HG02840 (cell line): ENCODE measurements around the gene JRKL.
"Not testable (repeated sequence)": the region's sequence is repeated elsewhere in the genome, so short reads cannot be mapped to it uniquely, and the experiment has no call there.

Experiments
- ATAC-seq: cut with Tn5 transposase; IDR thresholded peaks from one replicate; pipeline ENCODE4 v1.9.1; 2021; ENCODE audit warnings: mild to moderate bottlenecking, moderate library complexity, moderate number of reproducible peaks; ENCODE audit not compliant: unreplicated experiment, low FRiP score

Gene JRKL

DNA sequence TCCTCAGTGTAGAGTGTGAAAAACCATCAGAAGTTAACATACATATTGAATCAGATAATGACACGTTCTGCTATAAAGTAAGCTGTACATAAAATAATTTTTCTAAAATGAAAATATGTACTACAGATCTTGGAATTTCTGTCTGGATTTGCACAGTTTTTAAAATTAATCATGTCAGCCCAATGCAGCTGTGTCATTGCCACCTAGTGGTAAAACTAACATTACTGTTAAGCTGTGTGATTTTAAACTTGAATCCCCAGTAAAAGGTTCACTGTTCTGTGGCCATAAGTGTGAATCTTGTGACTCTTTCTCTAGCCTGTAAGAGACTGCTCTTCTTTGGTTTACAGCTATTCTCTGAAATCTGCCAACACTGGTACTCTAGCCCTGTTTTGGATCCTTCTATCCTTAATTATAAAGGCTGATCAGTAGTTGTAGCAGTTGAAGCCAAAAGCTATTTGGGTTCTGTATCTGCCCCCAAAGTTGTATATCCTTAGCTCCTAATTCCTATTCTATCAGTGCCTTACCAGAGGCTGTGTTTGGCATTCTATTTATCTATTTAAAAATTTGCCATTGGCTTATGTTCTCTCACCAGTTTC lies 4.0 kb downstream of the JRKL start:
- no peak for ATAC-seq

DNA sequence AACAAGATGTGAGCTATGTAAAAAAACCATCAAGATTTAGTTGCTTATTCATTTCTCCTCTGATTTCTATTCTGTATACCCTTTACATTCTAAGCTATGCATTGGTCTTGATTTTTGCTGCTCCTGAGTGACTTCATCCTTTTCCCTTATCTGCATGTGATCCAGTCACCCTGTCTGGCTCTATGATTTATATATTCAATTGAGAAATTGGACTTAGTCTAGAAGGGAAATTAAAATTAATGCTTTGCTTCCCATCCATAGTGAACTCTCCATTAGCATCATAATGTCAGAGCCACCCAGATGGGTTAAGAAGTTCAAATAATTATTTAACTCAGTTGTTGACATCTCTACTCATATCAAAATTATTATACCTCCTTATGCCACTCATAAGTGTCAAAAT lies 5.0 kb downstream of the JRKL start:
- ATAC-seq = no peak

DNA sequence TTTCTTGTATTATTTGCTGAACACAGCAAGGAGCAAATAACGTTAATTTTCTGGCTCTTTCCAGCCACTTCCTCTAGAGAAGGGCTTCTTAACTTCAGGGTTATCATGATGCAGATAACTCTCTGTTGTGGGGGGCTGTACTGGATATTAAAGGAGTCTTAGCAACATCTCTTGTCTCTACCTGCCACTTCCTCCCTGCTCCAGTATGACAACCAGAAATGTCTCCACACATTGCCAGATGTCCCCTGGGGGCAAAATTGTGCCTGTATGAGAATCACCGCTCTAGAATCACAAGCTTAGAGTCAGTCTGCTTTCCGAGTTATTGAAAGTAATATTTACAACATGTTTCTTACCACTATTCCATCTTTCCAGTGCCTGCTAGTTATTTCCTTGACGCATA lies 6.8 kb downstream of the JRKL start:
- no peak for ATAC-seq

DNA sequence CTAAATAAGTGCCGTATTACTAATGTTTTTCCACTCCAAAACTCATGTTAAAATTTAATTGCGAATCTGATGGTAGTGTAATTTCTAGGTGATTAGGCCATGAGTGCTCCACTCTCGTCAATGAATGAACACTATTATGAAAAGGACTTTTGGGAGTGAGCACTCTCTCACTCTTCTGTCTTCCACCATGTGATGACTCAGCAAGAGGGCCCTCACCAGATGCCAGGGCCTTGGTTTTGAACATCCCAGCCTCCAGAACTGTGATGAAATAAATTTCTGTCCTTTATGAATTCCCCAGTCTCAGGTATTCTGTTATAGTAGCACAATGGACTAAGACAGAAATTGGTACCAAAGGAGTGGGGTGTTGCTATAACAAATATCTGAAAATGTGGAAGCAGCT lies 8.1 kb downstream of the JRKL start:
- no peak for ATAC-seq

DNA sequence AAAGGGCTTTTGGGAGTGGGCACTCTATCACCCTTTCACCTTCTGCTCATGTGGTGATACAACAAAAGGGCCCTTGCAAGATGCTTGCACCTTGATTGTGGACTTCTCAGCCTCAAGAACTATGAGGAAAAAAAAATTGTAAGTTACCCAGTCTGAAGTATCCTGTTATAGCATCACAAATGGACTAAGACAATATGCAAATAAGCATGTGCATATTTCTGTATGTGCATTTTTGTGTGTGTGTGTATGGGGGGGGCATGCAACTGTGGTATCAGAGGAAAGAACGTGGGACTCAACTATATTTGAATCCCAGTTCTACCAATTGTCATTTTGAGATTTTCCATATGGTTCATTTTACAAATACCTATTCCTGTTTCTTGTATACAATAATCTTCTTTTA lies 10.9 kb downstream of the JRKL start:
- no peak for ATAC-seq

DNA sequence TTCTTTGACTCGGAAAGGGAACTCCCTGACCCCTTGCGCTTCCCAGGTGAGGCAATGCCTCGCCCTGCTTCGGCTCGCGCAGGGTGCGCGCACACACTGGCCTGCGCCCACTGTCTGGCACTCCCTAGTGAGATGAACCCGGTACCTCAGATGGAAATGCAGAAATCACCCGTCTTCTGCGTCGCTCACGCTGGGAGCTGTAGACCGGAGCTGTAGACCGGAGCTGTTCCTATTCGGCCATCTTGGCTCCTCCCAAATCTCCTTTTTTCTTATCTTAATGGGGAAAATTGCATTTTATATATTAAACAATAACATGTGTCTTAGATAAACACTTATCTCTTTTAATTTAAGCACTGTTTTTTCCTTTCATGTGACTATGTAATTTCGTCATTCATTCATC lies 21.6 kb downstream of the JRKL start:
- not testable (repeated sequence) for ATAC-seq

DNA sequence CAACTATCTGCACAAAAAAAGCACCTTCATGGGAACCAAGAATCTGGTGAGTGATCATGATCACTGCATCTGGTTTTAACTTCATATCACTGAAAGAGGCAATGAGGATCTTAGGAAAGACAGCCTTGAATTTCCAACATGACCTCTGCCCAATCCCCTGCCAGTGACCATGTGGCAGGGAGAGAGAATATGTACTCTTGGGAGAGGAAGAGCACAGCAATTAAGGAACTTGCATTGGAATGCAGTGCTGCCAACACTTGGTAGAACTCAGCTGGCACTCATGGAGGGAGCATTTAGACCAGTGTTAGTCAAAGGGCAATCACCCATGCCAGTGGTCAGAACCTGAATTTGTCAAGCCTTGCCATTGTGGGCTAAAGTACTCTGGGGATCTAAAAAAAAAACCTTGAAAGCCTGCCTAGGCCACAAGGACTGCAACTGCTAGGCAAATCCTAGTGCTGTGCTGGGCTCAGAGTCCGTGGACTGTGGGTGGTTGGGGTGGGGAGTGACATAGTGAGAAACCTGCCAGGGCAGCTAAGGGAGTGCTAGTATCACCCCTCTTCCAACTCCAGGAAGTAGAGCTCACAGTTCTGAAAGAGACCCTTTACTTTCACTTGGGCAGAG lies 23.1 kb downstream of the JRKL start:
- no peak for ATAC-seq

DNA sequence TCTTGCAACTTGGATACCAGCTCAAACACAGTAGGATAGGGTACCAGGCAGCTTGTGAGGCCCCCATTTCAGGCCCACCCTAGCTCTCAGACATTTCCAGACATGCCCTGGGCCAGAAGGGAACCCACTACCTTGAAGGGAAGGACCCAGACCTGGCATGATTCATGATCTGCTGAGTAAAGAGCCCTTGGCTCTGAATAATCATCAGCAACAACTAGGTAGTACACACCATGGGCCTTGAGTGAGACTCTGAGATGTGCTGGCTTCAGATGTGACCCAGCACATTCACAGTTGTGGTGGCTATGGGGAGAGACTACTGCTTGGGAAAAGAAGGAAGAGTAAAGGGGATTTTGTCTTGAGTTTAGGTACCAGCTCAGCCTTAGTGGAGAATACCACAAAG lies 23.6 kb downstream of the JRKL start:
- ATAC-seq = no peak

DNA sequence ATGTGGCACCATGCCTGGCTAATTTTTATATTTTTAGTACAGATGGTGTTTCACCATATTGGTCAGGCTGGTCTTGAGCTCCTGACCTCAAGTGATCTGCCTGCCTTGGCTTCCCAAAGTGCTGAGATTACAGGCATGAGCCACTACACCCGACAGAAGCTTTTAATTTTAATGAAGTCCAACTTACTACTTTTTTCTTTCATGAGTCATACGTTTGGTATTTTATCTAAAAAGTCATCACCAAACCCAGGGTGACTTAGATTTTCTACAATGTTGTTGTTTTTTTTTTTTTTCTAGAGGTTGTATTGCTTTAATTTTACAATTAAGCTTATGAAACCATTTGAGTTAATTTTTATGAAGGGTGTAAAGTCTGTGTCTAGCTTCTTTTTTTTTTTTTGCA lies 34.9 kb downstream of the JRKL start:
- no peak for ATAC-seq

DNA sequence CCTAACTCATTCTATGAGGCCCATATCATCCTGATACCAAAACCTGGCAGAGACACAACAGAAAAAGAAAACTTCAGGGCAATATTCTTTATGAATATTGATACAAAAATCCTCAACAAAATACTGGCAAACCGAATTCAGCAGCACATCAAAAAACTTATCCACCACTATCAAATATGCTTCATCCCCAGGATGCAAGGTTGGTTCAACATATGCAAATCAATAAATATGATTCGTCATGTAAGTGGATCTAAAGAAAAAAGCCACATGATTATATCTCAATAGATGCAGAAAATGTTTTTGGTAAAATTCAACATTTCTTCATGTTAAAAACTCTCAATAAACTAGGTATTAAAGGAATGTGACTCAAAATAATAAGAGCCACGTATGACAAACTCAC lies 40.9 kb downstream of the JRKL start:
- no peak for ATAC-seq

DNA sequence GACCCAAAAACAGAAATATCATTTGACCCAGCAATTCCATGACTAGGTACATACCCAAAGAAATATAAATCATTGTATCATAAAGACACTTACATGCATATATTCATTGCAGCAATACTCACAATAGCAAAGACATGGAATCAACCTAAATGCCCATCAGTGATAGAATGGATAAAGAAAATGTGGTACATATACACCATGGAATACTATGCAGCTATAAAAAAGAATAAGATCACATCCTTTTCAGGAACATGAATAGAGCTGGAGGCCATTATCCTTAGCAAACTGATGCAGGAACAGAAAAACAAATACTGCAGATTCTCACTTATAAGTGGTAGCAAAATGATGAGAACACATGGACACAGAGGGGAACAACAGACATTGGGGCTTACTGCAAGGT lies 42.8 kb downstream of the JRKL start:
- not testable (repeated sequence) for ATAC-seq
